ENCODE data around the gene TBL1X. TPM values are rescaled to one million over a fixed set of nuclear protein-coding genes. Genes with fewer than 3 reads are reported as not detected.

The TBL1X gene
- total and polyA plus RNA-seq, 2 of the 4 experiments (the other 2 are of a cell fraction), result 16.2 to 20.8 TPM

DNA sequence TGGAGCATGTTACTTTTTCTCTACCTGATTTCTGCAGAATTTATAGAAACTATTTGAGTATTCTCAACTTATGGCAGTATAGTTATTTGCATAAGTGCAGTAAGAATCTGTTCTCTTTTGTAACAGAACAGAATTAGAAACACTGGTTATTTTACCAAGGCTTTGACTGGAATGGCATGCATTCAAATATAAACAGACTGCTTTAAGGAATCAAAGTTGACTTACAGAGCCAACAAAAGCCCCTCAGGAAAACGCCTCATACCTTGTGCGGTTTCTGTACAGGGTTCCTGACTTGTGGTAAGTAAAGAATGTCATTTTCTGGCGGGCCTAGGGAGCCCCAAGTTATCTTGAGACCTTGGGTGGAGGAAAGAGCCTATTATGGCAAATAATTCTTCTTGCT lies 203.7 kb downstream of the TBL1X start:
- Histone ChIP-seq H2BK15ac (ENCODE audit: low read depth, low read length) (no peak overlapping the region), H3K27me3 (ENCODE audit: control insufficient read depth, insufficient read depth, low read length) (no peaks in the 10 kb centered on the region), H3K4me1 (ENCODE audit: control insufficient read depth, insufficient read depth, low read length) (peaks cover 7% of the 10 kb centered on the region), H3K9me3 (ENCODE audit: control insufficient read depth, insufficient read depth, low read length) (peaks cover 2% of the 10 kb centered on the region; the same call in 1 of the 2 replicates), H2AFZ (replicated peaks; ENCODE audit: low read length, poor library complexity) (no peak overlapping the region), H3K9ac (ENCODE audit: low read depth, low read length) (no peak overlapping the region), H3K4ac (ENCODE audit: low read depth, low read length) (no peak overlapping the region), H3K14ac (replicated peaks; ENCODE audit: low read depth, low read length) (no peak overlapping the region), H3K4me2 (ENCODE audit: low read depth, low read length) (peak overlapping the region; percentile 14; the same call in 1 of the 2 replicates), H3K36me3 (ENCODE audit: control insufficient read depth, insufficient read depth, low read length) (peaks cover 4% of the 10 kb centered on the region; the same call in 1 of the 2 replicates), H3K9me1 (ENCODE audit: insufficient read depth, low read length) (peaks cover 15% of the 10 kb centered on the region), H2AK5ac (ENCODE audit: low read depth, low read length) (no peak overlapping the region), H3K79me1 (ENCODE audit: low read depth in 1 of 2, low read length in 2 of 2) (peaks cover 23 to 38% of the 10 kb centered on the region in 2 experiments), H3K56ac (ENCODE audit: extremely low read depth, insufficient read depth, low read length) (no peak overlapping the region), H2AK9ac (replicated peaks; ENCODE audit: low read depth, low read length, poor library complexity) (no peak overlapping the region), H3K18ac (ENCODE audit: low read depth, low read length) (no peak overlapping the region), H4K20me1 (ENCODE audit: insufficient read depth, low read length) (no peaks in the 10 kb centered on the region), H4K5ac (ENCODE audit: low read depth, low read length) (no peak overlapping the region), H3K23ac (ENCODE audit: low read depth, low read length) (no peak overlapping the region), H4K91ac (ENCODE audit: insufficient read depth, low read depth, low read length) (no peak overlapping the region), H3K4me3 (ENCODE audit: insufficient read depth, low read depth, low read length) (no peak overlapping the region), H2BK5ac (ENCODE audit: low read depth, low read length, poor library complexity, severe bottlenecking) (peak overlapping the region; percentile 37), H4K8ac (ENCODE audit: low read depth in 2 of 2, low read length in 2 of 2) (no peak overlapping the region), H2BK20ac (ENCODE audit: low read depth, low read length) (no peak overlapping the region), H2BK120ac (ENCODE audit: low read depth, low read length) (no peak overlapping the region), H3K27ac (ENCODE audit: insufficient read depth, low read length) (no peak overlapping the region)
- ChIA-PET POLR2A (ENCODE audit: unreplicated experiment) (no interaction called here), CTCF (interaction anchor here (0.6 kb wide), 1 partner anchor 31 kb away, joined by 3 read pairs; no protein-coding TSS in a partner anchor)
- TF ChIP-seq POLR2A (IDR thresholded peaks at IDR 0.05; ENCODE audit: low read depth, low read length) (no peak), RCOR1 (IDR thresholded peaks at IDR 0.05; ENCODE audit: insufficient replicate concordance, low read length) (no peak), FOS (IDR thresholded peaks at IDR 0.05; ENCODE audit: low read depth, low read length) (no peak), CEBPB (IDR thresholded peaks at IDR 0.05; ENCODE audit: low read depth, low read length) (no peak), SMC3 (IDR thresholded peaks at IDR 0.05; ENCODE audit: low read depth, low read length) (no peak), NFE2L2 (IDR thresholded peaks at IDR 0.05; ENCODE audit: low read depth, low read length) (no peak), BHLHE40 (IDR thresholded peaks at IDR 0.05; ENCODE audit: low read depth, low read length) (no peak), RAD21 (IDR thresholded peaks at IDR 0.05; ENCODE audit: low read length) (no peak), MXI1 (IDR thresholded peaks at IDR 0.05; ENCODE audit: borderline replicate concordance, low read depth, low read length) (no peak), RFX5 (IDR thresholded peaks at IDR 0.05; ENCODE audit: low read depth, low read length) (no peak), MAFK (IDR thresholded peaks at IDR 0.05; ENCODE audit: low read depth, low read length) (no peak), CHD1 (IDR thresholded peaks at IDR 0.05; ENCODE audit: low read depth, low read length) (no peak)
- TF ChIP-seq, protein P1, sequence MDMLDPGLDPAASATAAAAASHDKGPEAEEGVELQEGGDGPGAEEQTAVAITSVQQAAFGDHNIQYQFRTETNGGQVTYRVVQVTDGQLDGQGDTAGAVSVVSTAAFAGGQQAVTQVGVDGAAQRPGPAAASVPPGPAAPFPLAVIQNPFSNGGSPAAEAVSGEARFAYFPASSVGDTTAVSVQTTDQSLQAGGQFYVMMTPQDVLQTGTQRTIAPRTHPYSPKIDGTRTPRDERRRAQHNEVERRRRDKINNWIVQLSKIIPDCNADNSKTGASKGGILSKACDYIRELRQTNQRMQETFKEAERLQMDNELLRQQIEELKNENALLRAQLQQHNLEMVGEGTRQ (IDR thresholded peaks at IDR 0.05; ENCODE audit: low read depth, low read length), result no peak
- TF ChIP-seq, protein P2, sequence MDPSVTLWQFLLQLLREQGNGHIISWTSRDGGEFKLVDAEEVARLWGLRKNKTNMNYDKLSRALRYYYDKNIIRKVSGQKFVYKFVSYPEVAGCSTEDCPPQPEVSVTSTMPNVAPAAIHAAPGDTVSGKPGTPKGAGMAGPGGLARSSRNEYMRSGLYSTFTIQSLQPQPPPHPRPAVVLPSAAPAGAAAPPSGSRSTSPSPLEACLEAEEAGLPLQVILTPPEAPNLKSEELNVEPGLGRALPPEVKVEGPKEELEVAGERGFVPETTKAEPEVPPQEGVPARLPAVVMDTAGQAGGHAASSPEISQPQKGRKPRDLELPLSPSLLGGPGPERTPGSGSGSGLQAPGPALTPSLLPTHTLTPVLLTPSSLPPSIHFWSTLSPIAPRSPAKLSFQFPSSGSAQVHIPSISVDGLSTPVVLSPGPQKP (IDR thresholded peaks at IDR 0.05; ENCODE audit: borderline replicate concordance, low read depth, low read length), result no peak
- TF ChIP-seq, protein P3, sequence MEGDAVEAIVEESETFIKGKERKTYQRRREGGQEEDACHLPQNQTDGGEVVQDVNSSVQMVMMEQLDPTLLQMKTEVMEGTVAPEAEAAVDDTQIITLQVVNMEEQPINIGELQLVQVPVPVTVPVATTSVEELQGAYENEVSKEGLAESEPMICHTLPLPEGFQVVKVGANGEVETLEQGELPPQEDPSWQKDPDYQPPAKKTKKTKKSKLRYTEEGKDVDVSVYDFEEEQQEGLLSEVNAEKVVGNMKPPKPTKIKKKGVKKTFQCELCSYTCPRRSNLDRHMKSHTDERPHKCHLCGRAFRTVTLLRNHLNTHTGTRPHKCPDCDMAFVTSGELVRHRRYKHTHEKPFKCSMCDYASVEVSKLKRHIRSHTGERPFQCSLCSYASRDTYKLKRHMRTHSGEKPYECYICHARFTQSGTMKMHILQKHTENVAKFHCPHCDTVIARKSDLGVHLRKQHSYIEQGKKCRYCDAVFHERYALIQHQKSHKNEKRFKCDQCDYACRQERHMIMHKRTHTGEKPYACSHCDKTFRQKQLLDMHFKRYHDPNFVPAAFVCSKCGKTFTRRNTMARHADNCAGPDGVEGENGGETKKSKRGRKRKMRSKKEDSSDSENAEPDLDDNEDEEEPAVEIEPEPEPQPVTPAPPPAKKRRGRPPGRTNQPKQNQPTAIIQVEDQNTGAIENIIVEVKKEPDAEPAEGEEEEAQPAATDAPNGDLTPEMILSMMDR (conservative IDR thresholded peaks at IDR 0.05; ENCODE audit: low read depth, low read length), result no peak
- dilution Hi-C loops (cut with HindIII; ENCODE audit: low sequenced_read_pairs, unreplicated experiment) (no loop called here), in situ Hi-C loops (cut with MboI; ENCODE audit: low sequenced_read_pairs) (no loop called here), intact Hi-C loops (cut with micrococcal nuclease) (no loop called here)
- ATAC-seq (ENCODE audit: low read depth) (peak; percentile 72), DNase-seq (peak; percentile 75)
- no TSS peak for BruUV-seq (replicated peaks)
- WGBS, 2 experiments (ENCODE audit: extremely low coverage in 2 of 2, insufficient read length in 1 of 2), result no CpG with 5 or more reads among the region's 3 CpGs

Data from IMR-90 (cell line).